ENCODE data around the gene CDH4.

- TF ChIP-seq CTCF (IDR thresholded peaks at IDR 0.05), result no peak
- TF ChIP-seq POLR2A (IDR thresholded peaks at IDR 0.05), result no peak
These were observed 412.7 kb downstream of the CDH4 start for GRCh38 chr20:61664556-61665320.
